NK-92 treated with Interleukin-12 subunit alpha and Interleukin-12 subunit beta, amount 100 ng/mL, for 24 hours (cell line): ENCODE measurements around the gene CPPED1.
A peak's percentile ranks its signal among the peaks of the same experiment; 100 is the strongest.

Experiments used
- DNase-seq: peaks from one replicate; lab custom pipeline; 2025; lab: John Stamatoyannopoulos, UW

CPPED1 gene

GRCh38 chr16:12643034-12643455, 160.6 kb downstream of the CPPED1 start:
- DNase-seq: no peak

GRCh38 chr16:12639044-12639443, 164.6 kb downstream of the CPPED1 start:
- no peak for DNase-seq

- no peak for DNase-seq
These were observed 166.7 kb downstream of the CPPED1 start for GRCh38 chr16:12637002-12637401.

- no peak for DNase-seq
These were observed 174.4 kb downstream of the CPPED1 start for GRCh38 chr16:12629271-12629670.

- DNase-seq: no peak
These were observed 175.2 kb downstream of the CPPED1 start for GRCh38 chr16:12628536-12628935.

GRCh38 chr16:12627394-12627793, 176.3 kb downstream of the CPPED1 start:
- DNase-seq: no peak

- DNase-seq: no peak
These were observed 177.3 kb downstream of the CPPED1 start for GRCh38 chr16:12626411-12626810.

- DNase-seq: no peak
These were observed 178.0 kb downstream of the CPPED1 start for GRCh38 chr16:12625716-12626115.

- no peak for DNase-seq
These were observed 178.6 kb downstream of the CPPED1 start for GRCh38 chr16:12625068-12625467.

- DNase-seq: no peak
These were observed 183.5 kb downstream of the CPPED1 start for GRCh38 chr16:12620150-12620549.

- no peak for DNase-seq
These were observed 185.2 kb downstream of the CPPED1 start for GRCh38 chr16:12618515-12618914.

- no peak for DNase-seq
These were observed 186.3 kb downstream of the CPPED1 start for GRCh38 chr16:12617401-12617819.

GRCh38 chr16:12614662-12615278, 188.9 kb downstream of the CPPED1 start:
- DNase-seq: no peak

GRCh38 chr16:12613992-12614661, 189.6 kb downstream of the CPPED1 start:
- DNase-seq: no peak

- peak; percentile 20 for DNase-seq
These were observed 190.3 kb downstream of the CPPED1 start for GRCh38 chr16:12613131-12613991.

GRCh38 chr16:12612598-12613101, 191.0 kb downstream of the CPPED1 start:
- no peak for DNase-seq

GRCh38 chr16:12611916-12612597, 191.6 kb downstream of the CPPED1 start:
- DNase-seq: no peak

GRCh38 chr16:12611006-12611477, 192.6 kb downstream of the CPPED1 start:
- DNase-seq: no peak

GRCh38 chr16:12609937-12610699, 193.6 kb downstream of the CPPED1 start:
- DNase-seq: no peak
